DOHH2 (cell line): ENCODE measurements around the gene RAB8A.

ENCODE experiments used
- H3F3A ChIP-seq: fragments of 200-600 bp; sonication (generic), shearing (Covaris generic); 2 replicates; pipeline ENCODE4 v1.6.0; 2016; ENCODE audit warnings: antibody characterized with exemption, mild to moderate bottlenecking; ENCODE audit not compliant: control insufficient read depth, insufficient read depth
- H3K27ac ChIP-seq: fragments of 200-600 bp; sonication (generic); 2 replicates; pipeline ENCODE4 v1.5.1; 2014; ENCODE audit warnings: low read depth, mild to moderate bottlenecking, low read length, moderate library complexity
- H3K27me3 ChIP-seq: fragments of 200-600 bp; sonication (generic); 2 replicates; pipeline ENCODE4 v1.6.1; 2014; ENCODE audit warnings: mild to moderate bottlenecking, low read length, mixed read lengths; ENCODE audit not compliant: control insufficient read depth
- H3K36me3 ChIP-seq: fragments of 200-600 bp; sonication (generic); 2 replicates; pipeline ENCODE4 v1.6.1; 2014; ENCODE audit warnings: mild to moderate bottlenecking, low read length, moderate library complexity, mixed read lengths; ENCODE audit not compliant: control insufficient read depth
- H3K4me1 ChIP-seq: fragments of 200-600 bp; sonication (generic); 2 replicates; pipeline ENCODE4 v1.6.1; 2014; ENCODE audit warnings: mild to moderate bottlenecking, low read length, mixed read lengths; ENCODE audit not compliant: control insufficient read depth
- H3K4me2 ChIP-seq: fragments of 200-600 bp; sonication (generic); 2 replicates; pipeline ENCODE4 v1.6.0; 2014; ENCODE audit warnings: mild to moderate bottlenecking, low read length, moderate library complexity
- H3K4me3 ChIP-seq: fragments of 200-600 bp; sonication (generic); 2 replicates; pipeline ENCODE4 v1.5.1; 2014; ENCODE audit warnings: mild to moderate bottlenecking, low read length, mixed read lengths
- H3K79me2 ChIP-seq: fragments of 200-600 bp; sonication (generic); 2 replicates; pipeline ENCODE4 v1.6.1; 2014; ENCODE audit warnings: mild to moderate bottlenecking, low read length, mixed read lengths; ENCODE audit not compliant: control insufficient read depth
- H3K9me2 ChIP-seq: fragments of 200-600 bp; sonication (generic); replicated peaks from 2 replicates; pipeline ENCODE4 v1.6.1; 2014; ENCODE audit warnings: mild to moderate bottlenecking, low read length, mixed read lengths; ENCODE audit not compliant: control insufficient read depth
- H3K9me3 ChIP-seq: fragments of 200-600 bp; sonication (generic); 2 replicates; pipeline ENCODE4 v1.6.1; 2014; ENCODE audit warnings: antibody characterized with exemption, low read length, mixed read lengths; ENCODE audit not compliant: control insufficient read depth, insufficient read depth
- H4K20me1 ChIP-seq: fragments of 200-600 bp; sonication (generic); 2 replicates; pipeline ENCODE4 v1.6.0; 2014; ENCODE audit warnings: low read depth, mild to moderate bottlenecking, antibody characterized with exemption, low read length, moderate library complexity; ENCODE audit not compliant: control insufficient read depth, insufficient read depth
- EZH2phosphoT487 ChIP-seq: fragments of 200-600 bp; sonication (generic); IDR thresholded peaks from 2 replicates; pipeline ENCODE4 v1.6.1; 2017; ENCODE audit warnings: borderline replicate concordance, mild to moderate bottlenecking, antibody characterized with exemption, low read length, moderate library complexity, mixed read lengths
- TF ChIP-seq, protein P1 (sequence below): fragments of 200-600 bp; sonication (generic); IDR thresholded peaks from one replicate; pipeline ENCODE4 v1.5.1; 2014; ENCODE audit warnings: antibody characterized with exemption, mild to moderate bottlenecking, low read depth, low read length; ENCODE audit not compliant: poor library complexity, severe bottlenecking

Gene RAB8A

GRCh38 chr19:16154557-16154956, 42.9 kb downstream of the RAB8A start:
- H3K36me3 ChIP-seq = peaks cover 83% of the 10 kb centered on the region
- H3K9me3 ChIP-seq = peaks cover 3% of the 10 kb centered on the region; the same call in 1 of the 2 replicates
- peak overlapping the region; percentile 32 for H3K4me2 ChIP-seq
- H3K4me3 ChIP-seq = no peak overlapping the region
- 0 out of 2 replicates have a peak overlapping the region, but pooled peaks have one; percentile 26 for H3K27ac ChIP-seq
- peaks cover 25% of the 10 kb centered on the region for H4K20me1 ChIP-seq
- no peak for TF ChIP-seq EZH2phosphoT487
- TF ChIP-seq, protein P1, sequence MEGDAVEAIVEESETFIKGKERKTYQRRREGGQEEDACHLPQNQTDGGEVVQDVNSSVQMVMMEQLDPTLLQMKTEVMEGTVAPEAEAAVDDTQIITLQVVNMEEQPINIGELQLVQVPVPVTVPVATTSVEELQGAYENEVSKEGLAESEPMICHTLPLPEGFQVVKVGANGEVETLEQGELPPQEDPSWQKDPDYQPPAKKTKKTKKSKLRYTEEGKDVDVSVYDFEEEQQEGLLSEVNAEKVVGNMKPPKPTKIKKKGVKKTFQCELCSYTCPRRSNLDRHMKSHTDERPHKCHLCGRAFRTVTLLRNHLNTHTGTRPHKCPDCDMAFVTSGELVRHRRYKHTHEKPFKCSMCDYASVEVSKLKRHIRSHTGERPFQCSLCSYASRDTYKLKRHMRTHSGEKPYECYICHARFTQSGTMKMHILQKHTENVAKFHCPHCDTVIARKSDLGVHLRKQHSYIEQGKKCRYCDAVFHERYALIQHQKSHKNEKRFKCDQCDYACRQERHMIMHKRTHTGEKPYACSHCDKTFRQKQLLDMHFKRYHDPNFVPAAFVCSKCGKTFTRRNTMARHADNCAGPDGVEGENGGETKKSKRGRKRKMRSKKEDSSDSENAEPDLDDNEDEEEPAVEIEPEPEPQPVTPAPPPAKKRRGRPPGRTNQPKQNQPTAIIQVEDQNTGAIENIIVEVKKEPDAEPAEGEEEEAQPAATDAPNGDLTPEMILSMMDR = no peak
- no peaks in the 10 kb centered on the region for H3K27me3 ChIP-seq
- H3K9me2 ChIP-seq = no peaks in the 10 kb centered on the region
- H3F3A ChIP-seq = peaks cover 23% of the 10 kb centered on the region
- peaks cover 52% of the 10 kb centered on the region for H3K4me1 ChIP-seq
- H3K79me2 ChIP-seq = peaks cover 24% of the 10 kb centered on the region

DNA sequence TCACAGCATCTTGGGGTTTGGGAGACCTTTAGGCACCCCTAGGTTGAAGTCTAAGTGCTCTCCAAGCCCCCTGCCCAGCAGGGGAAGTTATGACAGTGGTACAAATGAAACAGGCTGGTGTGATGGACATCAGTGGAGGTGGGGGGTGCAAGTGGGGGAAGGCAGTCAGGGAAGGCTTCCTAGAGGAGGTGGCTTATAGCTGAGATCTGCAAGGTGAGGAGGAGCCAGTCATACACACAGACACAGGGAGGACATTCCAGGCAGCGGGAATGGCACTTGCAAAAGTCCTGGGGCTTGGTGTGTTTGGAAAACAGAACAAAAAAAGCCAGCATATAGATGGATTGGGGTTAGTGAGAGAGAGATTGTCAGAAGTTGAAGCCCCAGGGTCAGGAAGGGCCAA, 43.4 kb downstream of the RAB8A start:
- Histone ChIP-seq H3K4me3 (peak overlapping the region; percentile 5; the same call in 1 of the 2 replicates), H3K9me2 (no peaks in the 10 kb centered on the region), H3K27me3 (no peaks in the 10 kb centered on the region), H3K36me3 (peaks cover 78% of the 10 kb centered on the region), H3K79me2 (peaks cover 19% of the 10 kb centered on the region), H3K4me2 (peak overlapping the region; percentile 32), H3K4me1 (peaks cover 46% of the 10 kb centered on the region), H3K9me3 (peaks cover 3% of the 10 kb centered on the region; the same call in 1 of the 2 replicates), H3K27ac (peak overlapping the region; percentile 26), H4K20me1 (peaks cover 25% of the 10 kb centered on the region), H3F3A (peaks cover 18% of the 10 kb centered on the region)
- TF ChIP-seq, protein P1 = no peak
- no peak for TF ChIP-seq EZH2phosphoT487

GRCh38 chr19:16156904-16157303, 45.2 kb downstream of the RAB8A start:
- Histone ChIP-seq H3F3A (peaks cover 18% of the 10 kb centered on the region), H3K9me2 (no peaks in the 10 kb centered on the region), H3K9me3 (peaks cover 3% of the 10 kb centered on the region; the same call in 1 of the 2 replicates), H3K27ac (no peak overlapping the region), H3K27me3 (no peaks in the 10 kb centered on the region), H3K79me2 (peaks cover 6% of the 10 kb centered on the region; the same call in 1 of the 2 replicates), H3K4me3 (no peak overlapping the region), H3K36me3 (peaks cover 61% of the 10 kb centered on the region), H3K4me1 (peaks cover 40% of the 10 kb centered on the region), H4K20me1 (peaks cover 25% of the 10 kb centered on the region), H3K4me2 (no peak overlapping the region)
- no peak for TF ChIP-seq EZH2phosphoT487
- TF ChIP-seq, protein P1 = no peak
